HG02840 (cell line): ENCODE measurements around the gene PBRM1.

Source experiments
- ATAC-seq: cut with Tn5 transposase; IDR thresholded peaks from one replicate; pipeline ENCODE4 v1.9.1; 2021; ENCODE audit warnings: mild to moderate bottlenecking, moderate library complexity, moderate number of reproducible peaks; ENCODE audit not compliant: unreplicated experiment, low FRiP score

Gene PBRM1

GRCh38 chr3:52539010-52539653 lies 146.6 kb downstream of the PBRM1 start:
- no peak for ATAC-seq

GRCh38 chr3:52537726-52538421 lies 147.8 kb downstream of the PBRM1 start:
- ATAC-seq, result no peak

- ATAC-seq, result no peak
These were observed 148.5 kb downstream of the PBRM1 start for GRCh38 chr3:52537165-52537620.

GRCh38 chr3:52536369-52537164 lies 149.1 kb downstream of the PBRM1 start, which contains the start of gene UQCC5:
Gene UQCC5 (plus strand): TSS chr3:52536605. CDS start chr3:52536756, 151 bp downstream.
- ATAC-seq, result peak; percentile 87

GRCh38 chr3:52536112-52536368 lies 149.7 kb downstream of the PBRM1 start:
- ATAC-seq, result no peak

GRCh38 chr3:52535411-52536111 lies 150.2 kb downstream of the PBRM1 start:
- ATAC-seq, result no peak

- no peak for ATAC-seq
These were observed 151.2 kb downstream of the PBRM1 start for GRCh38 chr3:52534281-52535183.

GRCh38 chr3:52533623-52534280 lies 152.0 kb downstream of the PBRM1 start, which contains the start of gene NT5DC2:
Gene NT5DC2 (minus strand): TSS chr3:52533857. CDS start chr3:52533737, 120 bp downstream.
- ATAC-seq, result peak; percentile 27

- ATAC-seq, result no peak
These were observed 152.7 kb downstream of the PBRM1 start for GRCh38 chr3:52532838-52533622.

- ATAC-seq, result no peak
These were observed 153.2 kb downstream of the PBRM1 start for GRCh38 chr3:52532517-52532837.

- ATAC-seq, result no peak
These were observed 153.7 kb downstream of the PBRM1 start for GRCh38 chr3:52531860-52532516.

GRCh38 chr3:52530918-52531826 lies 154.5 kb downstream of the PBRM1 start:
- ATAC-seq, result no peak

- no peak for ATAC-seq
These were observed 156.1 kb downstream of the PBRM1 start for GRCh38 chr3:52529376-52530333.

GRCh38 chr3:52528586-52529375 lies 156.9 kb downstream of the PBRM1 start:
- no peak for ATAC-seq
